GM21825 (cell line): ENCODE results near the gene AGBL1.
"Not testable (repeated sequence)": the region's sequence is repeated elsewhere in the genome, so short reads cannot be mapped to it uniquely, and the experiment has no call there.

Experiments used
- ATAC-seq: cut with Tn5 transposase; IDR thresholded peaks from one replicate; pipeline ENCODE4 v1.9.1; 2021; ENCODE audit warnings: mild to moderate bottlenecking, moderate library complexity; ENCODE audit not compliant: unreplicated experiment

The AGBL1 gene

GRCh38 chr15:87031540-87032230, 952.0 kb downstream of the AGBL1 start:
- no peak for ATAC-seq

- ATAC-seq, result no peak
These were observed 952.6 kb downstream of the AGBL1 start for GRCh38 chr15:87032295-87032694.

GRCh38 chr15:87033056-87033455, 953.4 kb downstream of the AGBL1 start:
- no peak for ATAC-seq

GRCh38 chr15:87034886-87035285, 955.2 kb downstream of the AGBL1 start:
- ATAC-seq, result no peak

DNA sequence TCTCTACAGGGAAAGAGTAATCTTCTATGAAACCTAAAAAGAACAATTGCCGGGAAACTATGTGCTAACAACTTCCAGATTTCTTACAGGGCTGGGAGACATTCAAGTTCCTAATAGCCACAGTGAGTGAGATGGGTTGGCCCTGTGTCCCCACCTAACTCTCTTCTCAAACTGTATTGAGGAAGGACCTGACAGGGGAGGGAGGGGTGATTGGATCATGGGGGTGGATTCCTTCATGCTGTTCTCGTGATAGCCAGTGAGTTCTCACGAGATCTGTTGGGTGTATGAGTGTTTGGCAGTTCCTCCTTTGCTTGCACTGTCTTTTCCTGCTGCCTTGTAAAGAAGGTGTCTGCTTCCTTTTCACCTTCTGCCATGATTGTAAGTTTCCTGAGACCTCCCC, 958.7 kb downstream of the AGBL1 start:
- no peak for ATAC-seq

DNA sequence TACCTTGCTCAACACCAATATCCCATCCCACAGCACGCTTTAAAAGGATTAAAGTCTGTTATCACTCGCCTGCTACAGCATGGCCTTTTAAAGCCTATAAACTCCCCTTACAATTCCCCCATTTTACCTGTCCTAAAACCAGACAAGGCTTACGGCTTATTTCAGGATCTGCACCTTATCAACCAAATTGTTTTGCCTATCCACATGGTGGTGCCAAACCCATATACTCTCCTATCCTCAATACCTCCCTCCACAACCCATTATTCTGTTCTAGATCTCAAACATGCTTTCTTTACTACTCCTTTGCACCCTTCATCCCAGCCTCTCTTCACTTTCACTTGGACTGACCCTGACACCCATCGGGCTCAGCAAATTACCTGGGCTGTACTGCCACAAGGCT, 962.9 kb downstream of the AGBL1 start:
- not testable (repeated sequence) for ATAC-seq

DNA sequence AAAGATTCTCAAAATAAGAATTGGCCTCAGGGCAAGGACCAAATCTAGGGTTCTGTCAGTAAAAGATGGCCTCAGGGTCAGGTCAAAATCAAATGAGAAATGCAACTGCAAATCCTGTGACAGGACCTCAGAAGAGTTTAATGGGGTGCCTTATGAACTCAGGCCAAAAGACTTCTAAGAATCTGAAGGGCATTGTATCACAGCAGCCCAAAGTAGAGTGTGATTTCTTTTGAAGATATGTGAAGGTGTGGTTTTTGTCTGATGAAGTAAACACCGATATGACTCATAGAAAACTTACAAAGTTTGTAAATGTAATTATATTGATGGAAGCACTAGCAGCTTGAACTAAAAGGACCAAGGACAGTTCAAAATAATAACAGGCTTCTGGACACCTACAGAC, 966.1 kb downstream of the AGBL1 start:
- ATAC-seq, result no peak

- no peak for ATAC-seq
These were observed 967.7 kb downstream of the AGBL1 start for GRCh38 chr15:87047203-87047965.
